ENCODE measurements around the gene NAA40. TPM values are rescaled to one million over a fixed set of nuclear protein-coding genes. Genes with fewer than 3 reads are reported as not detected.
A peak's percentile ranks its signal among the peaks of the same experiment; 100 is the strongest.

Gene NAA40
- polyA plus RNA-seq, 1 donor from 2014 or later, result 66.7 TPM

DNA sequence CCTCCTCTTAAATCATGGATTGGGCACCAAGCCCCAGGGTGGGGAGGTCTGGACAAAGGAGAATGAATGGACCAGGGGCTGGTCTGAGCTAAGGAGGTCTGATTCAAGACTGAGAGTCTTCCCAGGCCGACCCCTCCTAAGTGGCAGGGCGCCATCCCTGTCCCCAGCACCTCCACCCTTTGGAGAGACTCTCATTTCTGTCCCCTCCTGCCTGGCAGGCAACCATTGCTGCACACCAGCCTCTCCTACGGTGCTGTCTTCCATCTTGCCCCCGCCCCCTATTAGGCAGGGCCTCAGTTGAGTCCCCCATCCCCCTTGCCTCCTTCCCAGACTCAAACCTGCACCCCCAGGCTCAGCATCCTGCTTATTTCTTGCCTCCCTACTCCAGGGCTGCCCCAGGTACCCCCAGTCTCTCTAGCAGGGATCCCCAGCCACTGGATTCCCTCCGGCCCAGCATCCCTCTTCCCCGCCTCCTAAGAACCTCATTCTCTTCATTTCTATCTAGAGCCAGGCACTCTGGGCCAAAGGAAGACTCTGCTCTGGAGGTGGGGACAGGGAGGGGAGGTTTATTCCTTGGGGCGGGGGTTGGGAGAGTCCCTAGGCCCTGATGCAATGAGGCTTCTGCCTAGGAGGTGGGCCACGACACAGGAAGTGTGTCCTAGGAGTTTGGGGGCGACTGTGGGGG lies 20.2 kb upstream of the NAA40 start:
- Histone ChIP-seq H3K27ac (ENCODE audit: low read length) (peak overlapping the region; percentile 93), H4K20me1 (ENCODE audit: insufficient read depth) (peaks cover 7% of the 10 kb centered on the region), H2AFZ (ENCODE audit: low read depth, low read length) (peak overlapping the region; percentile 4), H3K4me3 (ENCODE audit: low read length) (peak overlapping the region; percentile 98), H3K36me3 (ENCODE audit: insufficient read depth, low read length) (peaks cover 6% of the 10 kb centered on the region), H3K4me2 (ENCODE audit: low read length) (no peak overlapping the region), H3F3A (ENCODE audit: insufficient read depth, low read length, poor library complexity, severe bottlenecking) (no peaks in the 10 kb centered on the region), H3K9ac (ENCODE audit: low read length) (peak overlapping the region; percentile 90), H3K9me3 (ENCODE audit: low read length) (no peaks in the 10 kb centered on the region), H3K9me2 (ENCODE audit: insufficient read depth, low read length) (no peaks in the 10 kb centered on the region), H3K79me2 (replicated peaks; ENCODE audit: insufficient read depth, low read length) (peaks cover 24% of the 10 kb centered on the region), H3K27me3 (ENCODE audit: insufficient read depth, low read depth, low read length) (no peaks in the 10 kb centered on the region)
- no peak for TF ChIP-seq EZH2 (IDR thresholded peaks at IDR 0.05; ENCODE audit: borderline replicate concordance, insufficient read depth, low read length, poor library complexity, severe bottlenecking)
- no peak for TF ChIP-seq POLR2AphosphoS5 (IDR thresholded peaks at IDR 0.05)
- TF ChIP-seq REST (IDR thresholded peaks at IDR 0.05; ENCODE audit: borderline replicate concordance), result no peak
- TF ChIP-seq SMC3 (conservative IDR thresholded peaks at IDR 0.05; ENCODE audit: poor library complexity), result no peak
- no peak for TF ChIP-seq EP300 (conservative IDR thresholded peaks at IDR 0.05; ENCODE audit: poor library complexity, severe bottlenecking)
- no peak for TF ChIP-seq RAD21 (conservative IDR thresholded peaks at IDR 0.05)
- TF ChIP-seq, protein P1, sequence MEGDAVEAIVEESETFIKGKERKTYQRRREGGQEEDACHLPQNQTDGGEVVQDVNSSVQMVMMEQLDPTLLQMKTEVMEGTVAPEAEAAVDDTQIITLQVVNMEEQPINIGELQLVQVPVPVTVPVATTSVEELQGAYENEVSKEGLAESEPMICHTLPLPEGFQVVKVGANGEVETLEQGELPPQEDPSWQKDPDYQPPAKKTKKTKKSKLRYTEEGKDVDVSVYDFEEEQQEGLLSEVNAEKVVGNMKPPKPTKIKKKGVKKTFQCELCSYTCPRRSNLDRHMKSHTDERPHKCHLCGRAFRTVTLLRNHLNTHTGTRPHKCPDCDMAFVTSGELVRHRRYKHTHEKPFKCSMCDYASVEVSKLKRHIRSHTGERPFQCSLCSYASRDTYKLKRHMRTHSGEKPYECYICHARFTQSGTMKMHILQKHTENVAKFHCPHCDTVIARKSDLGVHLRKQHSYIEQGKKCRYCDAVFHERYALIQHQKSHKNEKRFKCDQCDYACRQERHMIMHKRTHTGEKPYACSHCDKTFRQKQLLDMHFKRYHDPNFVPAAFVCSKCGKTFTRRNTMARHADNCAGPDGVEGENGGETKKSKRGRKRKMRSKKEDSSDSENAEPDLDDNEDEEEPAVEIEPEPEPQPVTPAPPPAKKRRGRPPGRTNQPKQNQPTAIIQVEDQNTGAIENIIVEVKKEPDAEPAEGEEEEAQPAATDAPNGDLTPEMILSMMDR (IDR thresholded peaks at IDR 0.05; ENCODE audit: poor library complexity, severe bottlenecking), result no peak
- no peak for TF ChIP-seq MXI1 (conservative IDR thresholded peaks at IDR 0.05; ENCODE audit: poor library complexity, severe bottlenecking)
- no peak for TF ChIP-seq TAF1 (IDR thresholded peaks at IDR 0.05; ENCODE audit: low read depth)

DNA sequence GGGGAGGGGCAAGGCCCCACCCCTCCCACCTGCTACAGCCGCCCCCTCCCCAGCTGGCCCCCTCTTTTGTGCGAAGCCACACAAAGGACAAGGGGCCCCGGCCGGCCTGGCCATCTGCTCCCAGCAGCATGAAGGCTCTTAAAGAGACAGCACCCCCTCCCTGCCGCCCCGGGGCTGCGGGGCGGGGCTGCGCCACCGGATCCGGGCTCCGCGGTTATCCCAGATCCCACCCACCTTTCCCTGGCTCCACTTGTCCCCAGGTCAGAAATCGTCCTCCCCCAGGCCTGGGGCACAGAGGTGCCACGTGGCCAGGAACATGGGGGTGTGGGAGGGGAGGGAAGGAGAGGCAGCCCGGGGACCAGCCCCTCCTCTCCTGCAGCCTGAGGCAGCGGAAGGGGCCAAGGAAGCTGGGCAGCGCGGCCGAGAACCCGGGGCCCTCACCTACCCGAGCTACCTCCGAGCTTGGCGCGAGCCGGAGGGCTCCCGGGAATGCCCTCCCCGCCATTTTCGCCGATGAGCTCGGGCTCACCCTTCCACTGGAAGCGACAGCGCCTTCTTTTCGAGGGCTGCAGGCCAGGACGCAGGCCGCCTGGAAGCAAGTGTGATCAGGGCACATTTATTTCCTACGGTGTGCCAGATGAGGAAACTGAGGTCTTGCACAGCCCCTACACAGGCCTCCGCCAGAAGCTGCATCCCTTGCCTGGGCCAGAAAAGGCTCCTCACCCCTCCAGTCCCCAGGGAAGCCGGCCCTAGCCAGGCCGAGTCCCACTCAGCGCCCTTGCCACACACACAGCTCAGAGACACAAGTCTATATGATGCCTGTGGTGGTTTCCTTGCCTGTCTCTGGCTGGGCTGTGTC lies 19.3 kb upstream of the NAA40 start:
- peaks cover 7% of the 10 kb centered on the region for H4K20me1 ChIP-seq (ENCODE audit: insufficient read depth)
- H3K4me3 ChIP-seq (ENCODE audit: low read length), result no peak overlapping the region
- no peaks in the 10 kb centered on the region for H3K36me3 ChIP-seq (ENCODE audit: insufficient read depth, low read length)
- no peaks in the 10 kb centered on the region for H3K27me3 ChIP-seq (ENCODE audit: insufficient read depth, low read depth, low read length)
- H2AFZ ChIP-seq (ENCODE audit: low read depth, low read length), result peak overlapping the region; percentile 6
- no peak for TF ChIP-seq SMC3 (conservative IDR thresholded peaks at IDR 0.05; ENCODE audit: poor library complexity)
- TF ChIP-seq, protein P1 (IDR thresholded peaks at IDR 0.05; ENCODE audit: poor library complexity, severe bottlenecking), result no peak
- no peak for TF ChIP-seq TAF1 (IDR thresholded peaks at IDR 0.05; ENCODE audit: low read depth)
- TF ChIP-seq MXI1 (conservative IDR thresholded peaks at IDR 0.05; ENCODE audit: poor library complexity, severe bottlenecking), result no peak
- no peak for TF ChIP-seq POLR2AphosphoS5 (IDR thresholded peaks at IDR 0.05)
- TF ChIP-seq REST (IDR thresholded peaks at IDR 0.05; ENCODE audit: borderline replicate concordance), result no peak
- TF ChIP-seq EZH2 (IDR thresholded peaks at IDR 0.05; ENCODE audit: borderline replicate concordance, insufficient read depth, low read length, poor library complexity, severe bottlenecking), result no peak
- TF ChIP-seq EP300 (conservative IDR thresholded peaks at IDR 0.05; ENCODE audit: poor library complexity, severe bottlenecking), result no peak
- TF ChIP-seq RAD21 (conservative IDR thresholded peaks at IDR 0.05), result no peak
- peak overlapping the region; percentile 90 for H3K9ac ChIP-seq (ENCODE audit: low read length)
- no peak overlapping the region for H3K4me2 ChIP-seq (ENCODE audit: low read length)
- H3F3A ChIP-seq (ENCODE audit: insufficient read depth, low read length, poor library complexity, severe bottlenecking), result no peaks in the 10 kb centered on the region
- H3K9me3 ChIP-seq (ENCODE audit: low read length), result no peaks in the 10 kb centered on the region
- peak overlapping the region; percentile 93 for H3K27ac ChIP-seq (ENCODE audit: low read length)
- H3K9me2 ChIP-seq (ENCODE audit: insufficient read depth, low read length), result no peaks in the 10 kb centered on the region
- H3K79me2 ChIP-seq (replicated peaks; ENCODE audit: insufficient read depth, low read length), result peaks cover 21% of the 10 kb centered on the region
